HG03039 (cell line): ENCODE data around the gene ZNF729.
"Not testable (repeated sequence)": the region's sequence is repeated elsewhere in the genome, so short reads cannot be mapped to it uniquely, and the experiment has no call there.

Experiments
- ATAC-seq: cut with Tn5 transposase; IDR thresholded peaks from one replicate; pipeline ENCODE4 v1.9.1; 2021; ENCODE audit warnings: mild to moderate bottlenecking, moderate library complexity; ENCODE audit not compliant: unreplicated experiment

ZNF729 gene

GRCh38 chr19:22286151-22286810 is at the start of gene ZNF729:
TSS of gene ZNF729 (plus strand) at chr19:22286441. CDS start at chr19:22286526, 85 bp downstream.
- no peak for ATAC-seq

- no peak for ATAC-seq
Observed at GRCh38 chr19:22256856-22257255, 29.4 kb upstream of the ZNF729 start.

GRCh38 chr19:22257381-22257780 is 28.9 kb upstream of the ZNF729 start:
- ATAC-seq, result no peak

- no peak for ATAC-seq
Observed at GRCh38 chr19:22257916-22258315, 28.3 kb upstream of the ZNF729 start.

GRCh38 chr19:22260499-22260898 is 25.7 kb upstream of the ZNF729 start:
- ATAC-seq, result no peak

- no peak for ATAC-seq
Observed at GRCh38 chr19:22261596-22261995, 24.6 kb upstream of the ZNF729 start.

GRCh38 chr19:22263121-22263520 is 23.1 kb upstream of the ZNF729 start:
- no peak for ATAC-seq

GRCh38 chr19:22321554-22321953 is 35.3 kb downstream of the ZNF729 start:
- ATAC-seq, result not testable (repeated sequence)

- ATAC-seq, result no peak
Observed at GRCh38 chr19:22326219-22326618, 40.0 kb downstream of the ZNF729 start.

GRCh38 chr19:22327321-22327720 is 41.1 kb downstream of the ZNF729 start:
- no peak for ATAC-seq

GRCh38 chr19:22331521-22331920 is 45.3 kb downstream of the ZNF729 start:
- no peak for ATAC-seq

- ATAC-seq, result no peak
Observed at GRCh38 chr19:22332924-22333323, 46.7 kb downstream of the ZNF729 start.

GRCh38 chr19:22335716-22336115 is 49.5 kb downstream of the ZNF729 start:
- no peak for ATAC-seq

GRCh38 chr19:22354665-22355064 is 68.4 kb downstream of the ZNF729 start:
- ATAC-seq, result no peak
